Measurements from ENCODE around the gene FAF1.

The FAF1 gene

GRCh38 chr1:50861772-50862171 lies 98.3 kb downstream of the FAF1 start:
- Histone ChIP-seq H3K4me3 (ENCODE audit: low read depth, low read length) (no peak overlapping the region), H3K27ac (no peak overlapping the region), H3K9me3 (ENCODE audit: severe bottlenecking) (no peaks in the 10 kb centered on the region), H3K36me3 (no peaks in the 10 kb centered on the region), H3K27me3 (ENCODE audit: insufficient read depth, low read depth, severe bottlenecking) (no peaks in the 10 kb centered on the region)
- DNase-seq = no peak
- TF ChIP-seq, protein P1, sequence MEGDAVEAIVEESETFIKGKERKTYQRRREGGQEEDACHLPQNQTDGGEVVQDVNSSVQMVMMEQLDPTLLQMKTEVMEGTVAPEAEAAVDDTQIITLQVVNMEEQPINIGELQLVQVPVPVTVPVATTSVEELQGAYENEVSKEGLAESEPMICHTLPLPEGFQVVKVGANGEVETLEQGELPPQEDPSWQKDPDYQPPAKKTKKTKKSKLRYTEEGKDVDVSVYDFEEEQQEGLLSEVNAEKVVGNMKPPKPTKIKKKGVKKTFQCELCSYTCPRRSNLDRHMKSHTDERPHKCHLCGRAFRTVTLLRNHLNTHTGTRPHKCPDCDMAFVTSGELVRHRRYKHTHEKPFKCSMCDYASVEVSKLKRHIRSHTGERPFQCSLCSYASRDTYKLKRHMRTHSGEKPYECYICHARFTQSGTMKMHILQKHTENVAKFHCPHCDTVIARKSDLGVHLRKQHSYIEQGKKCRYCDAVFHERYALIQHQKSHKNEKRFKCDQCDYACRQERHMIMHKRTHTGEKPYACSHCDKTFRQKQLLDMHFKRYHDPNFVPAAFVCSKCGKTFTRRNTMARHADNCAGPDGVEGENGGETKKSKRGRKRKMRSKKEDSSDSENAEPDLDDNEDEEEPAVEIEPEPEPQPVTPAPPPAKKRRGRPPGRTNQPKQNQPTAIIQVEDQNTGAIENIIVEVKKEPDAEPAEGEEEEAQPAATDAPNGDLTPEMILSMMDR (IDR thresholded peaks at IDR 0.05; ENCODE audit: low read depth, low read length) = no peak

GRCh38 chr1:50860702-50861101 lies 99.4 kb downstream of the FAF1 start:
- Histone ChIP-seq H3K36me3 (no peaks in the 10 kb centered on the region), H3K4me3 (ENCODE audit: low read depth, low read length) (no peak overlapping the region), H3K9me3 (ENCODE audit: severe bottlenecking) (no peaks in the 10 kb centered on the region), H3K27ac (no peak overlapping the region), H3K27me3 (ENCODE audit: insufficient read depth, low read depth, severe bottlenecking) (no peaks in the 10 kb centered on the region)
- DNase-seq = no peak
- TF ChIP-seq, protein P1 (IDR thresholded peaks at IDR 0.05; ENCODE audit: low read depth, low read length) = no peak

DNA sequence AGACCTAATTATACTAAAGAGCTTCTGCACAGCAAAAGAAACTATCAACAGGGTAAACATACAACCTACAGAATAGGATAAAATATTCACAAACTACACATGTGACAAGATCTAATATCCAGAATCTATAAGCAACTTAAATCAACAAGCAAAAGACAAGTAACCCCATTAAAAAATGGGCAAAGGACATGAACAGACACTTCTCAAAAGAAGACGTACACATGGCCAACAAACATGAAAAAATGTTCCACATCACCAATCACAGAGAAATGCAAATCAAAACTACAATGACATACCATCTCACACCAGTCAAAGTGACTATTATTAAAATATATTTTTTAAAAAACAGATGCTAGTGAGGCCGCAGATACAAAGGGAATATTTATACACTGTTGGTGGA lies 99.8 kb downstream of the FAF1 start:
- no peaks in the 10 kb centered on the region for H3K36me3 ChIP-seq
- TF ChIP-seq, protein P1 (IDR thresholded peaks at IDR 0.05; ENCODE audit: low read depth, low read length) = no peak

GRCh38 chr1:50859657-50860056 lies 100.4 kb downstream of the FAF1 start:
- DNase-seq = no peak
- TF ChIP-seq, protein P1 (IDR thresholded peaks at IDR 0.05; ENCODE audit: low read depth, low read length) = no peak
- no peaks in the 10 kb centered on the region for H3K36me3 ChIP-seq
- no peak overlapping the region for H3K4me3 ChIP-seq (ENCODE audit: low read depth, low read length)
- H3K9me3 ChIP-seq (ENCODE audit: severe bottlenecking) = no peaks in the 10 kb centered on the region
- H3K27ac ChIP-seq = no peak overlapping the region
- H3K27me3 ChIP-seq (ENCODE audit: insufficient read depth, low read depth, severe bottlenecking) = no peaks in the 10 kb centered on the region

More for the DNA sequence above, 99.8 kb downstream of the FAF1 start:
- Histone ChIP-seq H3K27ac (no peak overlapping the region), H3K27me3 (ENCODE audit: insufficient read depth, low read depth, severe bottlenecking) (no peaks in the 10 kb centered on the region), H3K4me3 (ENCODE audit: low read depth, low read length) (no peak overlapping the region), H3K9me3 (ENCODE audit: severe bottlenecking) (no peaks in the 10 kb centered on the region)
- no peak for DNase-seq

GRCh38 chr1:50858761-50859160 lies 101.3 kb downstream of the FAF1 start:
- Histone ChIP-seq H3K9me3 (ENCODE audit: severe bottlenecking) (no peaks in the 10 kb centered on the region), H3K27me3 (ENCODE audit: insufficient read depth, low read depth, severe bottlenecking) (no peaks in the 10 kb centered on the region), H3K4me3 (ENCODE audit: low read depth, low read length) (no peak overlapping the region), H3K27ac (no peak overlapping the region), H3K36me3 (no peaks in the 10 kb centered on the region; the same call in 1 of the 2 replicates)
- DNase-seq = no peak
- TF ChIP-seq, protein P1 (IDR thresholded peaks at IDR 0.05; ENCODE audit: low read depth, low read length) = no peak

DNA sequence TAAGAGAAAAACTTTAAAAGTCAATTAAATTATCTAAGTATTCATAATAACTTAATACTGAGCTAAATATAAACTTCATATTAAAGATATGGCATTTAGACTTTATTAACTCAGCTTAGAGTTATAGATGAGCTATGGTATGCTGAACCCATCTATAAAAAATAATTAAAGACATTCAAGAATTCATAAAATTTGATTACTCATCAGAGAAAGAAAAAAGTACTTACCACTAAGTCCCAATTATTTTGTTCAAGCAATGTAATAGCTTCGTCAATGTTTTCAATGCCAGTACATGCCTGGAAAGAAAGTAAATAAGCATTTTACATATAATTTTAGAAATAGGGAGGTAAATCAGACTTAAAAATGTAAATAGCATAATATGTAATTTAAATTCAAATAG lies 102.4 kb downstream of the FAF1 start:
- DNase-seq = no peak
- H3K36me3 ChIP-seq = no peaks in the 10 kb centered on the region; the same call in 1 of the 2 replicates
- TF ChIP-seq, protein P1 (IDR thresholded peaks at IDR 0.05; ENCODE audit: low read depth, low read length) = no peak
- no peak overlapping the region for H3K4me3 ChIP-seq (ENCODE audit: low read depth, low read length)
- H3K27me3 ChIP-seq (ENCODE audit: insufficient read depth, low read depth, severe bottlenecking) = no peaks in the 10 kb centered on the region
- no peak overlapping the region for H3K27ac ChIP-seq
- H3K9me3 ChIP-seq (ENCODE audit: severe bottlenecking) = no peaks in the 10 kb centered on the region
